SU-DHL-6 (cell line): Measurements from ENCODE around the gene SLC6A7.

ENCODE experiments used
- H2AFZ ChIP-seq: fragments of 200-600 bp; sonication (generic); 2 replicates; pipeline ENCODE4 v1.6.1; 2014; ENCODE audit warnings: low read depth, mild to moderate bottlenecking, moderate library complexity, mixed read lengths, antibody characterized with exemption, low read length; ENCODE audit not compliant: severe bottlenecking
- H3F3A ChIP-seq: fragments of 200-600 bp; shearing (Covaris generic); 2 replicates; pipeline ENCODE4 v1.6.0; 2016; ENCODE audit warnings: antibody characterized with exemption, mild to moderate bottlenecking; ENCODE audit not compliant: insufficient read depth
- H3K27ac ChIP-seq: fragments of 200-600 bp; sonication (generic); 2 replicates; pipeline ENCODE4 v1.5.1; 2016; ENCODE audit warnings: low read depth, mild to moderate bottlenecking, low read length, moderate library complexity, mixed read lengths
- H3K27me3 ChIP-seq: fragments of 200-600 bp; sonication (generic), shearing (Covaris generic); 2 replicates; pipeline ENCODE4 v1.6.0; 2014; ENCODE audit warnings: mild to moderate bottlenecking, low read length
- H3K36me3 ChIP-seq: fragments of 200-600 bp; sonication (generic); 2 replicates; pipeline ENCODE4 v1.6.1; 2014; ENCODE audit warnings: mild to moderate bottlenecking, low read length, mixed read lengths
- H3K4me2 ChIP-seq: fragments of 300-600, 200-600 bp; shearing (Covaris generic), sonication (generic); 2 replicates; pipeline ENCODE4 v1.6.0; 2014; ENCODE audit warnings: low read length, low read depth, mild to moderate bottlenecking; ENCODE audit not compliant: poor library complexity, severe bottlenecking
- H3K4me3 ChIP-seq: fragments of 200-600 bp; sonication (generic); 2 replicates; pipeline ENCODE4 v1.5.1; 2014; ENCODE audit warnings: antibody characterized with exemption, low read length, mild to moderate bottlenecking, mixed read lengths; ENCODE audit not compliant: insufficient read depth, poor library complexity, severe bottlenecking
- H3K79me2 ChIP-seq: fragments of 200-600 bp; sonication (generic); 2 replicates; pipeline ENCODE4 v1.6.1; 2014; ENCODE audit warnings: mild to moderate bottlenecking, low read length, moderate library complexity; ENCODE audit not compliant: insufficient read depth
- H3K9ac ChIP-seq: fragments of 200-600 bp; sonication (generic); 2 replicates; pipeline ENCODE4 v1.7.0; 2014; ENCODE audit warnings: mild to moderate bottlenecking, low read length
- H3K9me2 ChIP-seq: fragments of 200-600 bp; sonication (generic); replicated peaks from 2 replicates; pipeline ENCODE4 v1.6.1; 2014; ENCODE audit warnings: low read length; ENCODE audit not compliant: insufficient read depth
- H3K9me3 ChIP-seq: fragments of 200-600 bp; sonication (generic); 2 replicates; pipeline ENCODE4 v1.6.1; 2014; ENCODE audit warnings: low read length, mixed read lengths; ENCODE audit not compliant: insufficient read depth
- H4K20me1 ChIP-seq: fragments of 200-600 bp; sonication (generic); 2 replicates; pipeline ENCODE4 v1.6.1; 2014; ENCODE audit warnings: low read depth, mild to moderate bottlenecking, antibody characterized with exemption, low read length, moderate library complexity, mixed read lengths
- EZH2phosphoT487 ChIP-seq: fragments of 200-600 bp; sonication (generic), shearing (Covaris generic); conservative IDR thresholded peaks from 2 replicates; pipeline ENCODE4 v1.6.1; 2018; ENCODE audit warnings: mild to moderate bottlenecking, antibody characterized with exemption, low read length, moderate library complexity, mixed read lengths
- TF ChIP-seq, protein P1 (sequence below): fragments of 200-600 bp; sonication (generic); IDR thresholded peaks from one replicate; pipeline ENCODE4 v1.5.1; 2017; ENCODE audit warnings: antibody characterized with exemption, mild to moderate bottlenecking, low read length, moderate library complexity; ENCODE audit not compliant: insufficient read depth, poor library complexity, severe bottlenecking

Gene SLC6A7

DNA sequence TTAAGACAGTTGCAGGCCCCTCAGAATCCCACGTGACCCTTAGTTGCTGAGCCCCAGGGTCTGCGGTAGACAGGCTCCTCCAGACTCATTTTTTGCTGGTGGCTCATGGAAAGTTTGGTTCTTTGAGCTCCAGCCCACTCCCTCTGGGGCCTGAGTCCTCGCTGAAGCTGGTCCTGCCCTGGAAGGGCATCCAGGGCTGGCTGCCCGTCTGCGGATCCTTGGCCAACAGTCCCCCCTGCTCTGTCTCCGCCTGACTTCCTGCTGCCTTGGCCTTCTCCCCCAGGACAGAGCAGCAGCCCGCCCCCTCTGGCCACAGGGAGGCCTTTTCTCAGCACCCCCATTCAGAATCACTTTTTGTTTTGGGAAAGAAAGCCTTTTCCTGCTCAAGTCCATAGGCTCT is 24.4 kb downstream of the SLC6A7 start:
- H3F3A ChIP-seq, result no peaks in the 10 kb centered on the region
- no peaks in the 10 kb centered on the region for H3K79me2 ChIP-seq
- no peak overlapping the region for H2AFZ ChIP-seq
- no peaks in the 10 kb centered on the region for H4K20me1 ChIP-seq
- TF ChIP-seq, protein P1, sequence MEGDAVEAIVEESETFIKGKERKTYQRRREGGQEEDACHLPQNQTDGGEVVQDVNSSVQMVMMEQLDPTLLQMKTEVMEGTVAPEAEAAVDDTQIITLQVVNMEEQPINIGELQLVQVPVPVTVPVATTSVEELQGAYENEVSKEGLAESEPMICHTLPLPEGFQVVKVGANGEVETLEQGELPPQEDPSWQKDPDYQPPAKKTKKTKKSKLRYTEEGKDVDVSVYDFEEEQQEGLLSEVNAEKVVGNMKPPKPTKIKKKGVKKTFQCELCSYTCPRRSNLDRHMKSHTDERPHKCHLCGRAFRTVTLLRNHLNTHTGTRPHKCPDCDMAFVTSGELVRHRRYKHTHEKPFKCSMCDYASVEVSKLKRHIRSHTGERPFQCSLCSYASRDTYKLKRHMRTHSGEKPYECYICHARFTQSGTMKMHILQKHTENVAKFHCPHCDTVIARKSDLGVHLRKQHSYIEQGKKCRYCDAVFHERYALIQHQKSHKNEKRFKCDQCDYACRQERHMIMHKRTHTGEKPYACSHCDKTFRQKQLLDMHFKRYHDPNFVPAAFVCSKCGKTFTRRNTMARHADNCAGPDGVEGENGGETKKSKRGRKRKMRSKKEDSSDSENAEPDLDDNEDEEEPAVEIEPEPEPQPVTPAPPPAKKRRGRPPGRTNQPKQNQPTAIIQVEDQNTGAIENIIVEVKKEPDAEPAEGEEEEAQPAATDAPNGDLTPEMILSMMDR, result no peak
- no peak for TF ChIP-seq EZH2phosphoT487
- H3K9ac ChIP-seq, result no peak overlapping the region
- H3K9me2 ChIP-seq, result no peaks in the 10 kb centered on the region
- H3K9me3 ChIP-seq, result no peaks in the 10 kb centered on the region
- H3K4me2 ChIP-seq, result no peak overlapping the region
- no peak overlapping the region for H3K27ac ChIP-seq
- no peak overlapping the region for H3K4me3 ChIP-seq
- H3K36me3 ChIP-seq, result no peaks in the 10 kb centered on the region
- no peaks in the 10 kb centered on the region for H3K27me3 ChIP-seq

DNA sequence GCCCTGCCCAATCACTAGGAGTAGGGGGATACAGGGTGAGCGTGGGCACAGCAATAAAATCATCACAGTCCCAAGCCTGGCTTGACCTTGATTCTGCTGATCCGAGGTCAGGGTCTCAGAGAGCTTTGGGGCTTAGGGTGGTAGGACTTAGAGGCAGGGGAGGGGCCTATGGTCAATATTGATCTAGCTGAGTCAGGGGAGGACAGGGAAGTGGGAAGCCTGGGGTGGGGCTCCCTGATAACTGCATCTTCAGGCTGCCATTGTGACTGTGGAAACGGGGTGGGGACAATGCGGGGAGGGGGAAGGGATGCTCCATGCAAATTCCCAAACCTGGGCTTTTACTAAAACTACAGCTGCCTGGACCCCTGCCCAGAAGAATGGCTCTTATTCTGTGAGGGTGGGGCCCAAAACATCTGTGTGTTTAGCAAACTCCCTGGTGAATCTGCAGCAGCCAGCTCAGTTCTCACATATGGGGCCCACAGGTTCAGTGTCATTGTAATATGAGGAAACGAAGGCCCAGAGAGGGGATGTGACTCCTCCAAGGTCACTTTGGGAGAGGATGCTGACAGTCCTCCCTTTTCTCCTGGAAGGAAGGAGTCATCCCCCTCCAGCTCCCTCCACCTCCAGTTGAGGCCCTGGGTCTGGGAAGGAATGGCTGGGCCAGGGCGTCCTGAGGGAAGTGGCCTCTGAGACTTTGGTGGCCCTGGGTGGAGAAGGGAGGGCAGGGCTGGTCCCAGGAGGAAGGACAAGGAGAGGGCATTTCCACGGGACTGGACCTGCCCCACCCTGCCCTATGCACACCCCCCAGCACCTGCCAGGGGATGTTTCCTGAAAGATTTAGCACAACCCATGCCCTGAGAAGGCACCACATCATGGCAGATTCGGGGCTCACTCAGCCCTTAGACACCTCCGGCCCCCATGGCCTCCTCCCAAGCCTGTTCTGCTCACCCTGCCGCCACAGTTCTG is 26.4 kb downstream of the SLC6A7 start:
- Histone ChIP-seq H3K4me3 (no peak overlapping the region), H3K27ac (no peak overlapping the region), H3K79me2 (no peaks in the 10 kb centered on the region), H4K20me1 (no peaks in the 10 kb centered on the region), H3K36me3 (no peaks in the 10 kb centered on the region), H3K9ac (no peak overlapping the region), H3K9me3 (no peaks in the 10 kb centered on the region), H3K9me2 (no peaks in the 10 kb centered on the region), H3K27me3 (no peaks in the 10 kb centered on the region), H2AFZ (no peak overlapping the region), H3F3A (no peaks in the 10 kb centered on the region), H3K4me2 (no peak overlapping the region)
- no peak for TF ChIP-seq EZH2phosphoT487
- TF ChIP-seq, protein P1, result no peak

DNA sequence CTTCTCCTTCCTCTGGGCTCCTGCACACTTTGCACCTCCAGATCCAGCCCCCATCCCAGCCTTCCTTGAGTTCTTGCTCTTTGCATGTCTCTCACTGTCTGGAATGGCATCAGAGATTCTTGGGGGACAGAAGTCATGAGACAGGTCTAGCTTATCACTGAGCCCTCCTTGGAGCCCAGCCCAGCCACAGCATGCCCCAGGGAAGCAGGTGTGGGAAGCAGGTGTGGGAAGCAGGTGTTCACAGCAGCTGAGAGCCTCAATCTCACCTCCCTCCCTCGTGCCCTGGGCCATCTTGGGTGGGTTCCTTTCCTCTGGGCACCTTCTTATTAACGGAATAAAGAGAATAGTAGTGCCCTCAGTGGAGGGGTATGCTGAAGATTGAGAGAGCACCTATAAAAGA is 27.2 kb downstream of the SLC6A7 start:
- Histone ChIP-seq H3K36me3 (no peaks in the 10 kb centered on the region), H3K9me3 (no peaks in the 10 kb centered on the region), H3K4me2 (no peak overlapping the region), H3K4me3 (no peak overlapping the region), H3K9me2 (no peaks in the 10 kb centered on the region), H2AFZ (no peak overlapping the region), H3K27me3 (no peaks in the 10 kb centered on the region), H3F3A (no peaks in the 10 kb centered on the region), H3K9ac (no peak overlapping the region), H4K20me1 (no peaks in the 10 kb centered on the region), H3K27ac (no peak overlapping the region), H3K79me2 (no peaks in the 10 kb centered on the region)
- TF ChIP-seq, protein P1, result no peak
- TF ChIP-seq EZH2phosphoT487, result no peak
